Measurements from ENCODE around the gene CTDP1.

Gene CTDP1

DNA sequence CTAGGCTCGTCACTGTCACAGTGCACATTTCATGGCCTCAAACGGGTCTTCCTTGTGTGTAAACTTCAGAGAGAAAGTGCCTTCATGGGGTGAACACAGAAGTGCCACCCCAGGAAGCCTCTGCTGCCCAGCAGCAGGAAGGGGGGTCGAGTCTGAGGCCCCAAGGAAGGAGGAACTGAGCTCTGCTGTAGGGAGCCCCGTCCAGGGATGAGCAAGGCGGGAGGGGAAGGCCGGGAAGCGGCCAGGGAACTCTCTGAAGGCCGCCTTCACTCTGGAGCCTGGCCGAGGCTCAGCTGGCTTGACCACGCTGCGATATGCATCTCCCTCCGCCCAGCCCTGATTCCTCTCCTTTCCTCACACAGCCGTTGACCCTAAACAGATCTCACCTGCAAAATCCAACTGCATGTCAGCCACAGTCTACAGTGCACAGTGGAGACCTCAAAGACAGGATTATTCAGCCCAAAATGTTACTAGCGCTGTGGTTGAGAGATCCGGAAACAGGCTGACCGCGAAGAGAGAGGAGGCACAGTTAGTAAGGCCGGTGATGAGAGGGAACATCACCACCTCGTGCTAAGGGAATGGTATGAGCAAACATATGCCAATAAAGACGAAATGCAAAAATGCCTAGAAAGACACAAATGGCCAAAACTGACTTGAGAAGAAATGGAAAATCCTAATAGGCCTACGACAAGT, 34.2 kb upstream of the CTDP1 start:
- DNase-seq = no peak

DNA sequence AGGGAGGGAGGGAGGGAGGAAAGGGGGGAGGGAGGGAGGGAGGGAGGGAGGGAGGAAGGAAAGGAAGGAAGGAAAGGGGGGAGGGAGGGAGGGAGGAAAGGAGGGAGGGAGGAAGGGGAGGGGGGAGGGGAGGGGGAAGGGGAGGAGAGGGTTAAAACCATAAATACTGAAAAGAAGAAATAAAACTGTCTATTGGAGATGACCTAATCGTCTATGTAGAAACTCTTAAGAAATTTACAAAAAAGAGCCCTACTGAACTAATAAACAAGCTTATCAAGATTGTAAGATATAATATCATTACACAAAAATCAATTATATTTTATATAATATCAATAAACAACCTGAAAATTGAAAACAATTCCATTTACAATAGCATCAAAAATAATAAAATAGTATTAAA, 32.3 kb upstream of the CTDP1 start:
- no peak for DNase-seq

DNA sequence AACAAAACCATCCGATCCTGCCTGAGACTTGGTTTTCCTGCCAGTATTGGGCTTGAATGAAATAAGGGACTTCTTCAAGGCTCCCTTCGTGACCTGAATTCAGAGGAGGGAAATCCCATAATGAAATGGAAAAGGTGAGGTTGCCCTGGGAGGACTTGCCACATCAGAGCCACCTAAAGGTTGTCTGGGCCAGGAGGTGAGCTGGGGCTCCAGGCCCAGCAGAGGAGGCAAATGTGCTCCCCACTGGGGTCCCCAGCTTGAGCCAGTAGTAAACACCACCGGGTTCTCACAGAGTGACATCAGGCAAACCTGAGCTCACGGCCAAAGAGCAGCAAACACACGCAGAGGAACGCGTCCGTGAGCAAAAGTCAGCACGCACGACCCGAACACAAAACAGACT, 28.6 kb upstream of the CTDP1 start:
- DNase-seq = no peak

DNA sequence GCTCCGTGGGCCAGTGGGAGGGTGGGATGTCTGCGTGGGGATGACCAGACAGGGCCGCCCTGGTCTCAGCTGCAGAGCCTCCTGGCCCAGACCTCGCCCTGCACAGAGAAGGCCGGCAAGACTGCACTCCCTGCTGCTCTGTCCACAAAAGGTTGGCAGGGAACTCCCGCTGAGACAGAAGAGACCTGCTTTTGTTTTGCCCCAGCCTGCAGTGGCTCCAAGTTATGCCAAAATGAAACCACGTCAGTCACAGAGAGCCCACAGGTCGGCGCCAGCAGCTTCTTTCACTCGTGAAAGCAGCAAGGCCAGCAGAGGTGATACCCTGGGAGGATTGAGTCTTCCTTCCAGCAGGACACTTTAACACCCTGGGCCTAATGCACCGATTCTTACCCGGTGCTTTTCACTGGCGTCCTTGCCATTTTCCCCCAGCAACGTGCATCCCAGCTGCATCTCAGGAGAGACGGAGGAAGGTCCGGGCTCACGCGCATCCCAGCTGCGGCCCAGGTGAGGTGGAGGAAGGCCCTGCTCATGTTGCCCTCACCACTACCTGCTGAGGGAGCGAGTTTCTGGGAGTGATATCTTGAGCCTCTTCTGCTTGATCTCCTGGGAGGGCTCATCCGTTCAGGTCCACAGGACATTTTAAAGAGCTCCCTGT, 22.1 kb upstream of the CTDP1 start:
- no peak for DNase-seq

DNA sequence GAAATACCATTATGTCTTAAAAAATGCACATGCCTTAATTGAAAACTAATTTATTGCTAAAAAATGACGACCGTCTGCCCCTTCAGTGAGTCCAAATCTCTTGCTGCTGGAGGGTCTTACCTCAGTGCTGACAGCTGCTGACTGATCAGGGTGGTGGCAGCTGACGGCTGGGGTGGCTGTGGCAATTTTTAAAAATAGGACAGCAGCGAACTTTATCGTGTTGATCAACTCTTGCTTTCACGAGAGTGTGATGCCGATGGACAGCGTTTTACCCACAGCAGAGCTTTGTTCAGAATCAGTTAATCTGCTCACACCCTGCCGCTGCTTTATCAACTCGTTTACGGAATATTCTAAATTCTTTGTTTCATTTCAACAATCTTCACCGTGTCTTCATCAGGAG, 21.2 kb upstream of the CTDP1 start:
- no peak for DNase-seq

DNA sequence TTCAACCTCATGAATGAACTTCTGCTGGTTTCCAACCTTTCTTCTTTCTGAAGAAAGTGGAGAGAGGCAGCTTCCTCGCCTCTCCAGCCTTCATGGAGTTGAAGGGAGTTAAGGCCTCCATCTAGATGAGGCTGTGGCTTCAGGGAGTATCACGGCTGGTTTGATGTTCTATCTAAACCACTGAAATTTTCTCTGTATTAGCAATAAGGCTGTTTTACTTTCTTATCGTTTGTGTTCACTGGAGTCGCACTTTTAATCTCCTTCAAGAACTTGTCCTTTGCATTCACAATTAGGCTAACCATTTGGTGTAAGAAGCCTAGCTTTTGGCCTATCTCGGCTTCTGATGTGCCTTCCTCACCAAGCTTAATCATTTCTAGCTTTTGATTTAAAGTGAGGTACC, 19.9 kb upstream of the CTDP1 start:
- DNase-seq = no peak

DNA sequence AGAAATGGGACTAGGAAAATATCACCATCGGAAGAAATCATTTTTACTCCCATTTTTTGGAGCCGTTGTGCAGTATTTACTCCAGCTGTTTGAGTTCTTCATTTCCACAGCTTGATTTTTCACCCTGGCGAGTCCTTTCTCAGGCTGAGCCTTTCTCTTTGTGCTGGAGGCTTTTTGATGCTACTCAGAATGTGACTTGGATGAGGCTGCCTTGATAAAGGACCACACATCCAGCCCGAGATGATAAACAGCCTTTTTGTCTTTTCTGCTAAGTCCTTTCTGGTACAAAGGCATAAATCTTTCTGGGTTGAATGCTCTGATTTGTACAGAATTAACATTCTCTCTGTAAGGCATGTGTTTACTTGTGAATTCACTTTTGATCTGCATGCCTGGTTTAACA, 17.6 kb upstream of the CTDP1 start:
- DNase-seq = no peak

DNA sequence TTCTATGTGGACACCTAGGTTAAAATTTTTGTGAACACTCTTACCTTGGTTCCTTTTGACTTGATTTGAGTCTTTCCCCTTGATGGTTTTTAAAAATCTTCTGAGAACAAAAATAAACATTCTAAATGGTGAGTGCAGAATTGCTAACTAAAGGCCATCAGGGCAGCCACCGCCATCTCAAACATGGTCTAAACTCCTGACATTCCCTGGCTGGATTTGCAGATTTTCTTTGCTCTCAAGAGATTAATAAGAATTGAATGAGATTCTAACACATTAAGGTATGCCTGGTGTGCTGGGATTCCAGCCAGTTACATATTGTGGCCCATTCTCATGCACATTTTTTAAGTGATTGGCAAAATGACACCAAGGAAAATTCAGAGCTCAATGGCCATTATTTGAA, 17.2 kb upstream of the CTDP1 start:
- no peak for DNase-seq

DNA sequence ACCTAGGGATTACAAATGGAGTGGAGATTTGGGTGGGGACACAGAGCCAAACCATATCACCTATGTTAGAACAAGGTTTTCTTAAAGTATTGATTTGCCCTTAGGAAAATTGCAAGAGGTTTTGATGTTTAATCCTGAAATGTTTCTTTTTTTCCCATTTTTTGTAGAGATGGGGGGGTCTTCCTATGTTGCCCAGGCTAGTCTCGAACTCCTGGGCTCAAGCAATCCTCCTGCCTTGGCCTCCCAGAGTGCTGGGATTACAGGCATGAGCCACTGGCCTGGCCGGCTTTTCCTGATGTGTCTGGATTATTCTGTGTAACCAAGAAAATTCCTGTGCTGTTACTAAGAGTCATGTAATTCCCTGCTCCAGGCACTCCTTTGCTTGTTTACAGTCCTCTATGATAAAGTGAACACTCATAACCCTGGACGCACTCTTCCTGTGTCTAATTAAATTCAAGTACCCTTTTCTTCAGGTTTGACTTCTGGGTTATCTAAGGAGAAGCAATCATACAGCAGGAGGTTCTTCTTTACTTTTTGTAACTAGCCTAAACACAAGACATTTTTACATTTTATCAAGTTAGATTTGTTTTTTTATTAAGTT, 15.0 kb upstream of the CTDP1 start:
- no peak for DNase-seq

DNA sequence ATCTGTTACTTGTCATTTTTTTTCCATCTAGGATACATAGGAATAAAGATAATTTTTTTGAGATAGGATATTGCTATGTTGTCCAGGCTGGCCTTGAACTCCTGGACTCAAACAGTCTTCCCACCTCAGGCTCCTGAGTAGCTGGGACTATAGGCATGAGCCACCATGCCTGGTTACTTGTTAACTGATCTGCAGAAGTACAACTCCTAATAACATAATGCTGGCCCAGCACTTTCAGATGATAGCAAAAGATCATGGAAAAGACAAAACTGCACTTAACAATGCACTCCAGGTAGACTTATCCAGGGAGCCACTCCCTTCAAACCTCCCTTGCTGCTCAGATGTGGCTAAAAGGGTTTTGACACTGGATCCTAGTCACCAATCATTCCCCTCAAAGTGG, 11.4 kb upstream of the CTDP1 start:
- DNase-seq = no peak

DNA sequence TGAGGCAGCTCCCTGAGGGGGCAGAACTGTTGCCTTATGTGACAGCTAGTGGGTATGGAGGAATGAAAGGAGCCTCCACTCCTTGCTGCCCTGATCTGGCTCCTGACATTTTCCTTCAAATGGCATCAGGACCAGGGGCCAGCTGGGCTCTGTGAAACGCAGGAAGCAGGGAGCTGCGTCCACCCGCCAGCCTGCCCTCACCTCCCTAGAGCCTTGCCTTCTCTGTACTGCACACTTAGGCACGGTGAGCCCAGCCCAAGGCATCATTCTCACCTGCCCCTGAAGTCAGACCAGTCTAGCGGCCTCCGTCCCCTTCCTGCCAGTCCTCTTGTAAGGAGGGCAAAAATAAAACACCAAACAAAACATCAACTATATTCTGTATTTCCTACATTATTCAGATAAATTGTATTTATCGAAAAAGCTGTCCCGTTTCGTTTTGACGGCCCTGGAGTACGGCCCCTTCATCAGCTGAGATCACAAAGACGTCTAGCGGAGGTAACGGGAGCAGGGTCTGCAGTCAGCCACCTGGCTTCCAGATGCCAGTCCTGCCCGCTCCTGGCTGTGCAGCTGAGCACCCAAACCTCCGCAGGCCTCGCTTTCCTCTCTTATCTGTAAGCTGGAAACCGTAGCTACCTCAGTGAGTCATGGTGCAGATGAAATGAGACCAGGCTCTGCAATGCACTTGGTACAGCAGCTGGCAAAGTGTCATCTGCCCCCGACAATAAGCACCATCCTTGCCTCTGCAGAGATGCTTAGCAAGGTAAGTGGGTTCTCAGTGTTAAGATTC, 6.9 kb upstream of the CTDP1 start:
- no peak for DNase-seq

DNA sequence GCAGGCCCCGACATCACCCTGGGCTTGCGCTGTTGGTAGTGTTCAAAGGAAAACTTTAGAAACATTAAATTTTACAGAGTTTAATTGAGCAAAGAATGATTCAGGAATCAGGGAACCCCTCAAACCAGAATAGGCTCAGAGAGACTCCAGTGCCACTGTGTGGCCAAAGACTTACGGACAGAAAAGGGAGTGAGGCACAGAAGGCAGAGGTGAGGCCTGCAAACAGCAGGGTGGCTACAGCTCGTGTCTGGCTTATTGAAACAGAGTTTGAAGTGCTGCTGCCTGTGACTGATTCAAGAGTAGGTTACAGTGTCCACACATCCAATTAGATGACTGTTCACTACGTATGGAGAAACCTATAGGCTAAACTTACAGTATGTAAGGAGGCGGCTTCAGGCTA, 2.4 kb upstream of the CTDP1 start:
- DNase-seq = no peak

DNA sequence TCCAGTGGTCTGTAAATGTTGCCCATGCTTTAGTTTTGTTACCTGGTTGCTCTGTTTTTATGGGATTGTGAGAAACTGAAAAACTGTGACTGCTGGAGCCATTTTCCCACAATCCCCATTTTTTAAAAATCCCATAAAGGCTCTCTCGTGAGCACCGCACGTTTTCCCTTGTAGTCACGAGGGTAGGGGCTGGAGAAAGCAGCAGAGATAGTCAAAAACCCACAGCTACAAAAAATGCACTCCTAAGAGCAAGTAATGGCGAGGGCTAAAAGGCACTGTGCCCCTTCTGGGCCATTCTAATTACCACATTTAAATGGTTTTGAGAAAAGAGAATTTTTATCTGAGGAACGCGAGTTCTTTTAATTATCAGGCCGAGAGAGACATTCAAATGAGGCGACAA, 1.8 kb upstream of the CTDP1 start:
- no peak for DNase-seq

DNA sequence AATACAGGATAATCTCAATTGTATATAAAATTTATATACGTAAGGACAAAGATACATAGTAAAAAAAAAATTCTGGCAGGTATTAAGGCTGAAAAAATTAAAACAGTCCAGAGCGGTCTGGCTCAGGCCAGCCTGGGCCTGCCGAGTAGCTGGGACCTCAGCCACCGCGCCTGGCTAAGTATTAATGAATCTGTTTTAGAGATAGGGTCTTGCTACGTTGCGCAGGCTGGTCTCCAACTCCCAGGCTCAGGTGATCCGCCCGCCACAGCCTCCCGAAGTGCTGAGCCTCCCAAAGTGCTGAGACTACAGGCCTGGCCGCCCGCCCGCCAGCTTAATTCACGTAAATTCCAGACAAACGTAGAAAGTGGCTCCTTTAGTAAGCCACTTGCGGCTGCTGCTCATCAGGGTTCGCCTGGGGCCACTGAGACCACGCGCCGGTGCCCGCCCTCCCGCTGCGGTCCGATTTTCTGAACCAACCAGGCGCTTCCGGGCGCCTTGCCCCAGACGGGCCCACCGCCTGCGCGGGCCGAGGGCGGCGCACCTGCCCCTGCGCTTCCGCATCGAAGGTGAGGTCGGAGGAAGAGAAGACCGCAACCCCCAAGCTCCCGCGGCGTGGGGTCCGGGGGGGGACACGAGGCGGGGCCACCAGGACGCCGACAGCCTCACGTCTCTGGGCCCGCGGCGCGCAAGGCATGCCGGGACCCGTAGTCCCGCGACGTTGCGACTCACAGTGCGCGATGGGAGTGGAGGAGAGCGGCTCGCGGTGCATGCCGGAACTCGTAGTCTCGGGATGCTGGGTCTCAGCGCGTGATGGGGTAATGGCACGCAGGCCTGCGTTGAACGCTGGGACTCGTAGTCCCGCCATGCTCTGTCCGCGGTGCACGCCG, 695 bp upstream of the CTDP1 start:
- DNase-seq = peak; percentile 96

DNA sequence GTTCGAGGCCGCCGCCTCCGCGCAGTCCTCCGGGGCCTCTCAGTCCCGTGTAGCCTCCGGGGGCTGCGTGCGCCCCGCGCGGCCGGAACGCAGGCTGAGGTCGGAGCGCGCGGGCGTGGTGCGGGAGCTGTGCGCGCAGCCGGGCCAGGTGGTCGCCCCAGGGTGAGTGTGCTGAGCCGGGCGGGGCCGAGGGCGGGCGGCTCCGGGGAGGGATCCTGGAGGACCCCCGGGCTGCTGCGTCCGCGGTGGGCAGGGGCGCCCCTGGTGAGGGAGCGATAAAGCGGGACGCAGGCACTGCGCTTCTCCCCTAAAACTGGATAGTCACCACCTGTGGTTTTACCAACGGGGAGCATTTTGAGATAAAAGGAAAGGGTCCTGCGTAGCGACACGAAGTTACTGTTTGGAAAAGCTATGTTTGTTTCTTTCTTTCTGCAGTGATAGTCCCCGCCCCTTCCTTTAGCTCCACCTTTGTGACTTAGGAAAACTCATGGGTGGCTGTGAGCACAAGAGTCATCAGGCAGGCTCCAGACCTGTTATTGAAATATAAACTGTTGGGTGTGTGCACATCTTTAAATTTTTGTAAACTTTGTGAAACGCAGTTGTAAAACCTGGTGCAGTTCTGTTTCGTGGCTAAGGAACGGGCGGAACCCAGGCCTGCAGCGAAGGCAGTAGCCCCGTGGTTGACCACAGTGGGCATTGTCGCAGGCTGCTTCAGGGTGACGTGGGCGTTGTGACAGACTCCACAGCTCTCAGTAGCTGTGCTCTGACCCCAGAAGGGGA, 687 bp downstream of the CTDP1 start:
- no peak for DNase-seq

DNA sequence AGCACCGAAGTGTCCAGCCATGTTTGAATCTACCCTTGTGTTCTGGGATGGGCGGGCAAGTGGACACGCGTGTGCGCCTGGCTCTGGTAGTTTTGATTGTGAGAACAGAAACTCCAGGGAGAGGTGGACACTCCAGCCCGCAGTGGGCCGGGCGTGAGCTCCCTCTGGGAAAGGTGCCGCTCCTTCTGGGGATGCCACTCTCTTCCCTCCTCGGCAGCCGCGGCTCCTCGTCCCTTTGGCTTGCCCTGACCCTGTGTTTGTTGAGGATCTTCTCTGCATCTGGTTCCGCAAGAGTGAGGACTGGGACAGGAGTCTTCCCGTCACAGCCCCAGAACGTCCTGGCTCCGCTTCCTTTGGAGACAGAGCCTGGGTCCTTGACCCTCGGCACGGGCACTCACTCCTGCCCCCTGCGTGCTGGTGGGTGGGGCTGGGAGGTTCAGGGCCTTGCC, 1.3 kb downstream of the CTDP1 start:
- DNase-seq = no peak

DNA sequence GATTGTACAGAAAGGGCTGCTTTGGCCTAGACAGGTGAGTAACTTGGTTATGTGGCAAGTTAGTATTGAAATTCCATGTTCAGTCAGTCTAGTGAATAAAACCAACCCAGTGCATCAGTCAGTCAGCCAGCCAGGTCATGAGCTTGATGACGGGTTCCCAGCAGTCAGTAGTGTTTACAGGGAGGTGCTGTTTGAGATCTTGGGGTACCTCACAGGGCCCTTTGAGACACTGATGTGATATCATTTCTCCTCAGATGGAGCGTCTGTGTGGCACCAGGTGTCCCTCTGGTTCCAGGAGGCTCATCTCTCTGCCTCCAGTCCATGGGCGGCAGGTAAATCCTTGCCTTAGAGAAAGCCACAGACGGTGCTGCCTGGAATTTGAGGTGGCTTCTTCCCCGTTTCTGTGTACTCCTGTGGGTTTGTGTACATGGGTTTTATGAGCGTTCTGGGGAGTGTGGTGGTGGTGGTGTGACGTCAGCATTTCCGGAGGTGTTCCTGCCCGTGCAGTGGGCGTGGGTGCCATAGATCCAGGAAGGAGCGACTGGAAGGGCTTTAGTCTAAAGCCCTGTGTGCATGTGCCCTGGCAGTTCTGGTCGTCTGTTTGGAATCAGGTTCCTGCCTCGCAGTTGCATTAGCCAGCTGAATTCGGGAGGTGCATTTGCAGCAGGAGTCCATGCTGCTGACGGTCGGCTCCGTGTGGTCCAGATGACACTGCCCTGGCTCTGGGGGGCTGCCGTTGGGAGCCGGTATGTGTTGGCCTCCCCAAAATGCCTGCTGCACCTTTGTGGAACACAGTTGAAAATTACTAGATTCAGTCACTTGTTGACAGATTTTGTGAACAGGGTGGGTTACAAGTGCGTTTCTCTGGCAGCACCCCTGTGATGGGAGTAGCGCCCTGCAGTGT, 2.1 kb downstream of the CTDP1 start:
- DNase-seq = no peak

DNA sequence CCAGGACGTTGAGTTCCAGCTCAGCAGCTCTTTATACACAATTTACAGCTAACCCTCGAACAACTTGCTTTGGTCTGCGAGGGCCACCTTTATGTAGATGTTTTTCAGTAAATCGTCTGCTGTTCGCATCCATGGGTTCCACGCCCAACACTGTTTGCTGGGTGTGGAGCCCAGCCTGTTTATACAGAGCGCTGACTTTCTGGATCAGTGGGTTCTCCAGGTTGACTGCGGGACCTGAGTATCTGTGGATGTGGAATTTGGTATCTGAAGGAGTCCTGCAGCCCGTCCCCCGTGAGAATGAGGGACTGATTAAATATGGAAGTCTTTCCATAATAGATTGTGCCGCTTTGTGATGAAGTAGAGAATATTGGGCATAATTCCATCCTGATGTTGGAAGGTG, 2.9 kb downstream of the CTDP1 start:
- no peak for DNase-seq

DNA sequence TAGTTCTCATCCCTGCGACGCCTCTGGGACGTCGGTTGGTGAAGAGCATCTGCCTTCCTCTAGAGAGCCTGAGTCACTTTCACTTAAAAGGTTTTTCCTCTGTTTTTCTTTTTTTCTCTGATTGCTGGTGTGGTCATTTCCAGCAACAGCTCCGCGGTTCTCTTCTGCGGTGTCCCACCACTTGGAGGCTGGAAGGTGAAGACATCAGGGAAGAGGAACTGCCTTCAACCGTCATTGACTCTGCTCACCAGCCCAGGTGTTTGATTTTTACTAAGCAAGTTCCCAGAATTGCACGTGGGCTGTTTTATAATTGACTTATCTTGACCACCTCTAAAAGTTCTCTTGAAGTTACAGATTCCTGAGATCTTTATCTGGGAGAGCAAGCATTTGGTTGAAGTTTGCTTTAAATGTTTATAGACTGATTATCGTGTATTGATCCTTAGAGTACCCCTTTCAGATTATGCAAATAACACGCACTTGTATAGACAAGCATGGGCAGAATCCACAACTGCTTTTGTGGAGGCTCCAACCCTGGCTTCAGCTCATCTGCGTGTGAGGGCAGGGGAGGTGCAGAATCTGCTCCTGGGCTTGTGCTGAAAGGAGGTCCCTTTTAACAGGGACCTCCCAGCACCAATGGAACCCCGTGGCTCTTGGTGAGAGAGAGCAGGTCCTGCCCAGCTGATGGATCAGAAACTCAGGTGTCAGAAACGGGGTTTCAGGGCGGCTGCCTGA, 3.5 kb downstream of the CTDP1 start:
- DNase-seq = no peak

Measured in NCI-H510A (cell line).